Fibroblast of upper back skin (primary cell): ENCODE measurements around the gene POLQ.
"Not testable (repeated sequence)": the region's sequence is repeated elsewhere in the genome, so short reads cannot be mapped to it uniquely, and the experiment has no call there.

ENCODE experiments used
- DNase-seq: peaks from one replicate; pipeline ENCODE4 v3.0.0-alpha.2; 2013

POLQ gene

DNA sequence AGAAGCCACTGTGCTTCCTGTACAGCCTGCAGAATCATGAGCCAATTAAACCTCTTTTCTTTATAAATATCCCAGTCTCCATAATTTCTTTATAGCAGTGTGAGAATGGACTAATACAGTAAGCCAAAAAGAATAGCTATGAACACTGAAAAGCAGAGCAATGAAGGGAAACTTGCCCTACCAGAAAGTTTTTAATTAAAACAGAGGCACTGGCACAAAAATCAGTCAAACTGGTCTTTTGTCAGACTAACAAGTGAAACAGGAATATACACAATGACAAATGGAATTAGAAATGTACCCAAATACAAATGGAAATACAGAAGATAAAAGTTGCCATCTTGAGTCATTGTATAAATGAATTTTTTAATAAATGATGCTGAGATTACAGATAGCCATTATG is 40.5 kb downstream of the POLQ start:
- DNase-seq = no peak

DNA sequence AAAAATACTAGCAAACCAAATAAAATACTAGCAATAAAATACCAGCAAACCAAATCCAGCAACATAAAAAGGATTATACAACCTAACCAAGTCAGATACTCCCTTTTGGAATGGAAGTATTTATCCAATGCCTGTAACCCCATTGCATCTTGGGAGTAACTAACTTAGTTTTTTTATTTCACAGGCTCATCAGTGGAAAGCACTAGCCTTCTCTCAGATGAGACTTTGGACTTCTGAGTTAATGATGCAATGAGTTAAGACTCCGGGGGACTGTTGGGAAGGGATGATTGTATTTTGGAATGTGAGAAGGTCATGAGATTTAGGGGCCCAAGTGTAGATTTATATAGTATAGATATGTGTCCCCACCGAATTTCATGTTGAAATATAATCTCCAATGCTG is 41.2 kb downstream of the POLQ start:
- DNase-seq = no peak

GRCh38 chr3:121496786-121497185 is 49.0 kb downstream of the POLQ start:
- DNase-seq = peak; percentile 20

GRCh38 chr3:121493431-121493830 is 52.4 kb downstream of the POLQ start:
- DNase-seq = peak; percentile 34

GRCh38 chr3:121491683-121492320 is 54.0 kb downstream of the POLQ start:
- no peak for DNase-seq

DNA sequence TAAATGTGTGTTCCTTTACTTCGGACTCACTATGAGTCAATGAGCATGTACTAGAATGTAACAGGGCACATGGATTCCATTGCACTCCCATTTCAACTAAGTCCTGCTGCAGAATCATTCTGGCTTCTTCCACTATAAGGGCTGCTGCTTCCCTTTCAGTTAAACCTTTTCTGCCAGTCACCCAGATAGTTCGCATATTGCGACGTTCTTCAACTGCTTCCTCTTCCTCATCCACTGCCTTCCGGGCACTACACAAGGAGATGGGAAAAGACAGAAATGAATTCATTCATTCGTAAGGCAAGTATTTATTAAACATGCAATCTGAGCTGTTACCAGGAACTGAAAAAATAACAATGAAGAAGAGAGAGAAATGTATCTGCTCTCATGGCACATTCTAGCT is 55.6 kb downstream of the POLQ start:
- DNase-seq = no peak

DNA sequence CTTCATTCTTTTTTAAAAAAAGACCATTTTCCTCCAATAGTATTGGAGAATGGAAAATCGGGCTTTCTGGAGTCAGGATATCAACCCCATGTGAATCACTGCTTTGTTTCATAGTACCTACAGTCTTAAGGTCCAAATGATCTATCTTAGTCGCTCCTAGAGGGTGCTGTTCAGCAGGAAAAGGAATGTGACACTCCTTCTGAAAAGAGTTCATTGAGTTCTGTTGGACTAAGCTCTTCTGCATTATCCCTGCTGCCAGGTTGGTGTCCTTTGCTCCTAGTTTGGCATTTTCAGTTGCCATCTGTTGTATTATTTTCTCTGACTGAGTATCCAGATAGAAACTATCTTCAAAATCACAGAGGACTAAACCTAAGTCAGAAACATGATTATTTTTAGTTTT is 57.2 kb downstream of the POLQ start:
- no peak for DNase-seq

GRCh38 chr3:121483290-121483689 is 62.5 kb downstream of the POLQ start:
- DNase-seq = peak; percentile 63

DNA sequence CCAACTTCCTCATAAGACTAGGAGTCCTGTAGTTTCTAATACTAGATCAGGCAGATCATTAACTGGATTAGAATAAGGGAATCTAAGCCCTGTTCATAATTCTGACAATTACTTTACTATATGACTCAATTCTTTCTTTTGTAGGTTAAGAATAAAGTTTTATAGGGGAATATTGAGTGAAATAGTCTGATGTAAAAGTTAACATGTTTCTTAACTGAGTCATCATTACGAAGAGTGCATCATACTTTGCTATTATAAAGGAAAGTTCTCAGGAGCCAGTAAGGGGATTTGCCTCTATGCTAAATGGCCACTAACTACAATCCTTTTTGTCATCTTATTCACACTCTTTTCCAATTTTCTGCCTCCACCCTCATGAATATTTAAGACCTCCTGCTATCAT is 63.1 kb downstream of the POLQ start:
- DNase-seq = peak; percentile 78

- peak; percentile 42 for DNase-seq
Observed at GRCh38 chr3:121481106-121481880, 64.5 kb downstream of the POLQ start.

DNA sequence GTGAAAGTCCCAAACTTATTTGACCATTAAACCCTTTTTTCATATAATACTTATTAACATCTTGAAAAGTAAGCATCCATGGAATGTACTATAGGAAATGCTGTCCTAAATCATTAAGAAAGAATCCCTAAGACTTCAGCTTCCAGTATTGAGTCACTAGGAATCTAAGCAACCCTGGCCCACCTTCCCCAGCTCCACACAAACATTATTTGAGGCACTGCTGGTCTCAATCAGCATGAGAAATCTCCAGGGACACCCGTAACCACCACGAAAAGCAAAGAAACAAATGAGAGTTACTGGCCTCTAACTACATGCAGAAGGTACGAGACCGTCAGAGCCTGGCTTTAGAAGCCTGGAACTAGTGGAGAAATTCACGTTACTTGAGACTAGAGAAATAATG is 68.2 kb downstream of the POLQ start:
- DNase-seq = peak; percentile 96

DNA sequence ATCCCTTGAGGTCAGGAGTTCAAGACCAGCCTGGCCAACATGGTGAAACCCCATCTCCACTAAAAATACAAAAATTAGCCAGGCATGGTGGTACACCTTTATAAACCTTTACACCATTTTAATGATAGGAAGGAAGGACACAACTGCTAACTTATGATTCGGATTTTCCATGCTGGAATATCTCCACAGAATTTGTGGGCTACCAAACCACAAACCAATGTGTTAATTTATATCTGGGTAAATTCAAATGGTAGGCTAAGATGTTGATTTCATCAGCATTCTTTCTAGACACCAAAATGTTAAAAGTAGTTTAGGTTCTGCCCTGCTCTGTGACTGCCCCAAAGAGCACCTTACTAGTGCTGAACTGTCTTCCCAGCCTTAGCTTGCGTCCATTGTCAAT is 72.8 kb downstream of the POLQ start:
- DNase-seq = peak; percentile 37

DNA sequence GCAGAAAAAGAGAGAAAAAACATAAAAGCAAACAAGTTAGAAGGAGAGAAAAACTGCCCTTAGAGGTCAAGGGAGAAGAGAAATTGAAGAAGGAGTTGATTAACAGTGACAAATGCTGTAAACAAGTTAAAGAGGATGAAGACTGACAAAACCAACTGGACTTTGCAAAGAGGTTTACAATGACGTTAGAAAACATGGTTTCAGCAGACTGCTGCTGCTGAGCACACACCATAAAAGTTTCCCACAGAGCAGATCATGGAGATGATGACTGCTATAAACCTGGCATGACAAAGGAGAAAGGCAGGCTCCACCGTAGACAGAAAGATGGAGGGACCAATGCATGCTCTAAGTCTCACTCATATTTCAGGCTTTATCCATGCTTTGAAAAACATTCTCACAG is 78.7 kb downstream of the POLQ start:
- DNase-seq = no peak

- DNase-seq = no peak
Observed at GRCh38 chr3:121463745-121464144, 82.0 kb downstream of the POLQ start.

DNA sequence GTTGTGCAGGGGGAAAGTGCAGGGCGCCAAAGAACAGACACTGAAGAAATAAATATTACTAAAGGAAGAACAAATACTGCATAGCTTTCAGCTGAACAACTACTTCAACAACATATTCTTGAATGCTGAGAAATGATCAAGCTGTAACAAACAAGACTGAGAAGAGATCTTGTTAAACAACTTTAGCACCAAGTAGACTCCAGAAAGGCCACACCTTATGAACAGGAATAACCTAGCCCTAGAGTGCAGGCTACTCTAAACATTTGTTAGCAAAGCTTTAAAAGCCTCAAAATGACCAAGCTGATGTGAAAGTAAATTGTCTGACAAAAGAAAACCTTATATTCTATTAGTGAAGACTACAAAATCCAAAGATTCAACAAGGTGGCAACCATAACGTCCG is 83.2 kb downstream of the POLQ start:
- no peak for DNase-seq

- DNase-seq = not testable (repeated sequence)
Observed at GRCh38 chr3:121451752-121452151, 94.0 kb downstream of the POLQ start.

DNA sequence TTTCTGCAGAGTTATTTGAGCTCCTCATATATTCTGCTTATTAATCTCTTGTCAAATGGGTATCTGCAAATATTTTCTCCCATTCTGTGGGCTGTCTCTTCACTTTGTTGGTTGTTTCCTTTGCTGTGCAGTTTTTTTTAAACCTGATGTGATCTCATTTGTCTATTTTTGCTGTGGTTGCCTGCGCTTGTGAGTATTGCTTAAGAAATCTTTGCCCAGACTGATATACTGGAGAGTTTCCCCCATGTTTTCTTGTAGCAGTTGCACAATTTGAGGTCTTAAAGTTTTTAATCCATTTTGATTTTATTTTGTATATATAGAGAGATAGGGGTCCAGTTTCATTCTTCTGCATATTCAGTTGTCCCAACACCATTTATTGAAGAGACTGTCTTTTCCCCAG is 102.3 kb downstream of the POLQ start:
- DNase-seq = no peak

DNA sequence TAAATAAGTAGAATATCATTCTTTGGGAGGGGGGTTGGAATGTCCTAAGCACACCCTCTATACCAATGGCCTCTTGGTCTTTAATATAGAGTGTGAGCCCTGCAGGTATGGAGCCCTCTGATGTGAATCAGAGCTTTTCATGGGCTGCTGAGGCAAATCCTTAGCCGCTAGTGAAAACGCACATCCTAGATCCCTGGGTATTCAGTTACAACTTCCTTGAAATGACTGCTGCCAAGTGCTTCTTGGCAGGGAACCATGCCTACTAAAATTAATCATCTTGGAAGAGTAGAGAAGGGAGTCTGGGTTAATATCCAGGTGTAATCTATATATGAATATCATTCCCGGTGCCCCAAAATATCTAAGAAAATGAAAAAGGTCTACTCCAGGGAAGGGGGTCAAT is 109.1 kb downstream of the POLQ start:
- DNase-seq = no peak

DNA sequence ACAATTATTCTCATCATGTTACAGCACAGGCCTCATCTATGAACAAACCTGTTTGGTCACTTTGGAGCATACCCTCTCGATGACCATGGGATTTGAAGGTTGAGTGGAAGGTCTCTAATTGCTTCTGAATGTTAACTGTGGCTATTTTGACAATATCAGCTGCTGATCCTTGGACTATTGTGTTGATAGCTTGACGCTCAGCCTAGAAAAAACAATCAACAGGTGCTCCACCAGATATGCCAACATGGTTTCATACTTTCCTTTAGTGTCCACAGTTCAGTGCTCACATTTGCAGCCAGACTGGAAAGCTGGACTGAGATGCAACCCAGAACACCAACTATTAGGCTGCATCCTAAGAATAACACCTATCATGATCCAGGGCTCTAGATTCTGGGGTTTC is 109.7 kb downstream of the POLQ start:
- DNase-seq = no peak

DNA sequence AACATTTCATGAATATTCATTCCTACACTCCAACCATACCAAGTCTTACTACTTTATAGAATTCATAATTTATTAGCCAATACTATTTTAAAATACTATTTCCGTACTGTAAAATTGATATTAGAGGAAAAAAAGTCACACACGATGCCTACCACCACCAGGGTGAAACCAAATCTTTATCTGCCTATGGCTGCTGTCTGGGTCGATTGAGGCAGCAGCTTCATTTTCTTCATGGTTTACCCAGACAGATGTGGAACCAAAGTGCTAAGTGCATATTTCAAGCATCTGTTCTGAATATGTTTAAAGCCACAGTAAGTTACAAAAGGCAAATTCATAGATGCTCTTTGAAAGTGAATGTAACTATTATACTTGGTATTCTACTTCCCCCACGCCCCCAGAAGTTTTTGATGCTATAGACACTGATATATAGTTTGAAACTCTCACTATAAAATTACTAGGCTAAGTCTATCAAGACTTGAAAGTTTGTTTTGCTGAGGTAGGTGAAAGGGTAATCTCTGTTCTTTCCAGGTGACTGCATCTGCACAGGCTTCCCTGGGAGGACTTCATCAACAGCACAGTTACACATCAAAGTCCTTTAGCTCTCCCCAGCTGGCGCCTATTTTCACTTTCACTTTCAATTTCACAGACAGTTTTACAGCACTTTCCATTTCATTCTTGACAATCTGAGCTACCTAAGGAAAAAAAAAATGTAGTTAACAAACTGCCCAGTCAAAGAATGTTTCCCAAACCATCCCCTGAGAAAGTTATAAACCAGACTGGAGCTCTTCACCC is 113.9 kb downstream of the POLQ start:
- peak; percentile 64 for DNase-seq

GRCh38 chr3:121430664-121431215 is 115.0 kb downstream of the POLQ start:
- no peak for DNase-seq

DNA sequence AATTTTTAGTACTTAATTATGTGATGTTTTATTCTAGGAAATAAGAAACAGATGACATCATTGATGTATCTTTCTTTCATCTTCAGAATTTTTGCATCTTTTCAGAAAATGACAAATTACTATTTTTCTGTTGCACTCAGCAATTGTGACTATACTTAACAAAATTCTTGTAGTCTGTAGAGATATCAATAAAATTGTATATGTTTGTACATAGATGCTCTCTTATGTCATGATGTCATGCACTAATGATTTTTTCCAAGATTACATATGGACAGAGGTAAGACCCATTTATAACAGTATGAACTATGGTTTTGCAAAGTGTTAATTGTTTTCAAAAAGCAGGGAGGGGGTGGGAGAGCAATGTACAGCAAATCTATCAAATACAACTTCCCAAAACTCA is 121.2 kb downstream of the POLQ start:
- DNase-seq = no peak

- no peak for DNase-seq
Observed at GRCh38 chr3:121418182-121418581, 127.6 kb downstream of the POLQ start.

GRCh38 chr3:121414924-121415323 is 130.9 kb downstream of the POLQ start:
- DNase-seq = no peak
